EL (cell line): ENCODE results near the gene PSMD11.
"Not testable (repeated sequence)": the region's sequence is repeated elsewhere in the genome, so short reads cannot be mapped to it uniquely, and the experiment has no call there.

ENCODE experiments used
- DNase-seq: peaks from one replicate; pipeline ENCODE4 v3.0.0-alpha.2; 2016

Gene PSMD11

DNA sequence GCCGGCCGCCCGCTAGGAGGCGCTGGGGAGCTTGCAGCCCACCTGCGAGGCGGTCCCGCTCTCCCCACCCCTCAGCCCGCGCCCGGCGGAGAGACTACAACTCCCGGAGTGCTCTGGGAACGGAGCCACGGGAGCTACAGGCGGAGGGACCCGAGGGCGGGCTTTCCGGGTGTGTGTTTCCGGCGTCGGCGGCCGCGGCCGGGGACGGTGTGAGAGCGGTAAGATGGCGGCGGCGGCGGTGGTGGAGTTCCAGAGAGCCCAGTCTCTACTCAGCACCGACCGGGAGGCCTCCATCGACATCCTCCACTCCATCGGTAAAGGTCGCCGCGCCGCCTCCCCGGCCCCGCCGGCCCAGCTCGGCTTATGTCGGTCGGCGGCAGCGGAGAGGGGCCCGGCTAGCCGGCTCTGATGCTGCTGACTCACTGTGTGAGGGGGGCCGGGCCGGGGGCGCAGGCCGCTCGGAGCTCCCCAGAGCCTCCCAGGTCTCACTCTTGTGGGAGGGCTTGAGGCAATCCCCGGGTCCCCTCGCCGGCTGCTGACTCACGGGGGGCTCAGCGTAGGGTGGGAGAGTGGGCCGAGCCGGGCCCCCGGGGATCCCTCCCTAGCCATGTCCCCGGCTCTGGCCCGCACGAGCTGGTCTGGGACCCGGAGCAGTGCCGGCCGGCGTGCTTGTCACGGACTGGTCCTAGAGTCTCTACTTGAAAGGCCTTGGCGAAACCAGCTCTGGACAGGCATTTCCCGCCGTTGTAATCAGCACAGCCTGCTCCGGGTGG lies at the start of gene PSMD11:
Gene PSMD11, plus strand, starts transcription at position 210 of the 773 bp plus-strand sequence. Its CDS starts 14 bp downstream, at position 224.
- peak; percentile 98 for DNase-seq

DNA sequence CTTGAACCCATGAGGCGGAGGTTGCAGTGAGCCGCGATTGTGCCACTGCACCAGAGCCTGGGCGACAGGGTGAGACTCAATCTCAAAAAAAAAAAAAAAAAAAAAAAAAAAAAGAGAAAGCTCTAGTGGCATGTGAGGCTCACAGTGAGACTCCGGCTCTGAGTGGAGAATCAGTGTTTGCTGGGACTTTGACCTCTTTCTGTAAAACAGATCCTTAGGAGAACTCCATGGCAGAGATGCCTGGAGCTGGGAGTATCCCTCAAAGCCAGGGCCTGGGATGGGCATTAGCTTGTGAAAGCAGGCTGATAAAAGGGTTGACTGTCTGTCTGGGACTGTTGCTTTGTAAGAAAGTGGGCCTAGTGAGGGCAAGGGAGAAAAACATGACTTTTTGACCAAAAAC lies 48.0 kb upstream of the PSMD11 start:
- no peak for DNase-seq

DNA sequence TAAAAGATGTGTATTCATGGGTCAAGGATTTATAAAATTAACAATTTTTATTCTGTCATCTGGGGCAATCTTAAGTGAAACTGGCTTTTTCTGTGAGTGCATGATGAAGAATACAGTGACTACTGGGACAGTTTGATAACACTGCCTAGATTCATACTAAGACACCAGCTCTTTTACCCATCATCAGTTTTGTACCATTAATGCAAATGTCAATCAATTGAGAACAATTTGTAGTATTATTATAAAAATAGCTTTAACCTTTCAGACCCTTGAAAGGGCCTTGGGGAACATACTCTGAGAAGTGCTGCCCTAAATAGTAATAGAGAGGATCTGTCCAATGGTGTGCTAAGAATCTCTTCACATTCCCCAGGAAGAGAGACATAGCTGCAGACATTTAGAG lies 45.4 kb upstream of the PSMD11 start:
- DNase-seq = no peak

DNA sequence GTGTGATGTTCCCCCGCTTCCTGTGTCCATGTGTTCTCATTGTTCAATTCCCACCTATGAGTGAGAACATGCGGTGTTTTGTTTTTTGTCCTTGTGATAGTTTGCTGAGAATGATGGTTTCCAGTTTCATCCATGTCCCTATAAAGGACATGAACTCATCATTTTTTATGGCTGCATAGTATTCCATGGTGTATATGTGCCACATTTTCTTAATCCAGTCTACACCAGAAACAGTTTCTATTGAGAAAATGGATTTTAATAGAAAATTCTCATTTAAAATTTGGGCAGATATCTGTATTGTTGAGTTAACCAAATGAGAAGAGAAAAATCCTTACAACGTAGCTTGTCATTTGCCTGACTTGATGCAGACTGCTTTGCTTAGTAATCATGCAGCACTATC lies 34.2 kb upstream of the PSMD11 start:
- not testable (repeated sequence) for DNase-seq

DNA sequence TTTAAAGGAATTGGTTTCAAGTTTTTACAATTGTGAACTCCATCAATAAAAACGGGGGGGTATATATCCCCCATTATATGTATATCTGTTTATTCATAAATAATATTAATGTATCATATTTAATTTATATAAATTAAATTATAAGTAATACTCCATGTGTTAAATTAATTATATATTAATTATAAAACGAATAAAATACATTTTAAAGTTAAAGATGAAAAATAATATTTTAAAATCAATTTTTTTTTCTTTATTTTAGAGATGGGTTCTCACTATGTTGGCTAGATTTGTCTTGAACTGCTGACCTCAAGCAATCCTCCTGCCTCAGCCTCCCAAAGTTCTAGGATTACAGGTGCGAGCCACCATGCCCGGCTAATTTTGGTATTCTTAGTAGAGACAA lies 17.4 kb upstream of the PSMD11 start:
- DNase-seq = no peak

DNA sequence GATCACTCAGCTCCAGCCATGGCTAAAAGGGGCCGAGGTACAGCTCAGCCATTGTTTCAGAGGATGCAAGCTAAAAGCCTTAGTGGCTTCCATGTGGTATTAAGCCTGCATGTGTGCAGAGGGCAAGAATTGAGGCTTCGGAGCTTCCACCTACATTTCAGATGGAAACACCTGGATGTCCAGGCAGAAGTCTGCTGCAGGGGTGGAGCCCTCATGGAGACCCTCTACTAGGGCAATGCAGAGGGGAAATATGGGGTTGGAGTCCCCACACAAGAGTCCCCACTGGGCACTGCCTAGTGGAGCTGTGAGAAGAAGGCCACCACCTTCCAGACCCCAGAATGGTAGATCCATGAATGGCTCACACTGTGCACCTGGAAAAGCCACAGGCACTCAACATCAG lies 14.7 kb upstream of the PSMD11 start:
- no peak for DNase-seq

DNA sequence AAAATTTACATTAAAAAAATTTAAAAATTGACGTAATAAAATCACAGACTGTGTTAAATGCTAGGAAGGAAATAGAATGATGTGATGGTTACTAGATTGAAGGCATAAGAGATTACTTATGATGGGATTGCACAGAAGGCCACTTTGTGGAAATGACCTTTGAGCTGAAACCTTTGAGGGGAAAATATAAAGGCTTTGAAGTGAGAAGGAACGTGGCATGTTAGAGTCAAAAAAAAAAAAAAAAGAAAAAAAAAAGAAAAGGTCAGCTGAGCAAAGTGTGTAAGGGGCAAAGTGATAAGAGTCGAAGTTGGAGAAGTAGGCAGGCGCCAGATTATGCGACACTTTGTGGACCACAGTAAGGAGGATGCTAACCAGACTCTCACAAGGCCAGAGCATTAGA lies 3.6 kb upstream of the PSMD11 start:
- no peak for DNase-seq

DNA sequence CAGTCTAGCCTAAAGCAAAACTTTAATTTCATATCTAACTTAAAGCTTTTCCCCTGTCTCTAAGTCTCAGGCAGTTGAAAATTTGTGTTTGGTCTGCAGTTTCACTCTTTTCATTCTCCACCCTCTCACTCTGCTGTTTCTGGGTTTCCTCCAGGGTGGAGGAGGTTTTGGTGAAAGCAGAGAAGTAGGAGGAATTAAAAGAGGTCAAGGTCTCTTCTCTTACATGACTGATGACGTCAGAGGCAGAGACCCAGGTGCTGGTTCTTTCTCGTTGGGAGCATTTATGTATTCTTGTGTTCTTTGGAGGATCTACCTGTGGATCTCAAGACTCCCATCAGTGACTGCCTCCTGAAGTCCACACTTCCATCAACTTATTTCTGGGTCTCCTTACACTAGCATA lies 2.4 kb upstream of the PSMD11 start:
- no peak for DNase-seq

DNA sequence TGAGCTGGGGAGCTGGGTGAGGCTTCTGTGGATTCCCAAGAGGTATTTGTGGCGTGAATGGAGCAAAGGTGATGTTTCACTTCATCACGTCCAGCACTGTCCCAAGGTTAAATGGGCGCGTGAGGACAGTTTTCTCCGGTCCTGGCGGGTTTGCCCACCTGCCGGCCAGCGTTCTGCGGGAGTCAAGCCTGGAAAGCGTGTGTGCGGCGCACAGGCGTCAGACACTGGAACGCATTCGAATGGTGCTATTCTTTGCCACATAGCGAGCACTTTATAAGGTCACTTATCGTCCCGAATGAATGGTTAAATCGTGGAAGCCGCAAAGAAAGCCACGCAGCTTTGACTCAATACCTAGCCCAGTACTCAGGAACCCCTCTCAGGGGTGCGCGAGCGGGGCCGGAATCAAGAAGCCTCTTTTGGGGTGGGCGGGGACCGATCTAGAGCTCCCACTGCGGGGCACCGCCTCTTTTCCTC lies 446 bp upstream of the PSMD11 start:
- no peak for DNase-seq

DNA sequence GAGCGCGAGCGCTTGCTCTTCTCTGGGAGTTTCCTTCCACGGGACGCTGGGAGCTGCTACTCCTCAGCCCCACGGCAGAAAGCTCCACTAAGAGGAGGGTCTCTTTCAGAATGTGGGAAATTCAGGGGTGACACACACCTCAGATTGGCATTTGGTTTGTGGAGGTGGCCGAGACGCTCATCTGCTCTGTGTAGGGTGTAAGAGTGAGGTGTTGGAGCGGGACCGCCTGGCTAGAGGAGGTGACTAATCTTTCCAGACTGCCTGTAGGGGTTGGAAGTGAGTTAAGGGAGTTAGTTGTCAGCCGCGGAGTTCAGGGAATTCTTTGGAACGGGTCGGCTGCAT lies 735 bp downstream of the PSMD11 start:
- DNase-seq = peak; percentile 77

DNA sequence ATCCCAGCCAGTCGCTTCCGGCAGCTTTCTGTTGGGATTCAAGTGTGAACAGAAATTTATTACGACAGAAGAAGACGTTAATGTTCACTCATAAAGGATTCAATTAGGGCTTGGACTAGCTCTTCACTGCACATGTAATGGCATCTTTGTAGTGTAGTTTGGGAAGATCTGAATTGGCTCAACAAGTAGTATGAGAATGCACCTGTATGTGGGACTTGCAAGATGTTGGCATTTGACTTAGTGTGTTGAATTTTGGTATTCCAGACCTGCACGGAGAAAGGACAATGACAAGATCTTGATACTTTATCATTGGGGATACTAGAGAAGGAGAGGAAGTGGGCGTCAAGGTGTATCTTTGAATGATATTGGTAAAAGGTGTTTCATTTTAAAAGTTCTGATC lies 1.2 kb downstream of the PSMD11 start:
- no peak for DNase-seq

DNA sequence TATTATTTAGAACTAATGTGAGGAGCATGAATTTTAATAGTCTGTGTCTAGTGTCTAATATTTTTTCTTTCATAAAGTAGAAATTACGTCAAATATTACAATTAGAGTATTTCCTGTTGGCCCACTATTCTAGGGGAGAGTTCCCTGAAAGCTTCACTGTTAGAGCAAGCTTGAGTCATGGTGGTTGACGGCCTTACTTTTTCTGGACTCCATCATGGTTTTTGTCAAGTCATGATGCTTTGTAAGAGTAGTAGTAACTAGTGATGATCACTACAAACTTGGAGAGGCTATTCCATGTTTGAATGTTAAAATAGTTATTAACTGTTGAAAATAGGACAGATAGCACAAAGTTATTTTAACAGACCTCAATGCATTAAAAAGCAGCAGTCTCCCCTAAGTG lies 1.7 kb downstream of the PSMD11 start:
- DNase-seq = no peak

DNA sequence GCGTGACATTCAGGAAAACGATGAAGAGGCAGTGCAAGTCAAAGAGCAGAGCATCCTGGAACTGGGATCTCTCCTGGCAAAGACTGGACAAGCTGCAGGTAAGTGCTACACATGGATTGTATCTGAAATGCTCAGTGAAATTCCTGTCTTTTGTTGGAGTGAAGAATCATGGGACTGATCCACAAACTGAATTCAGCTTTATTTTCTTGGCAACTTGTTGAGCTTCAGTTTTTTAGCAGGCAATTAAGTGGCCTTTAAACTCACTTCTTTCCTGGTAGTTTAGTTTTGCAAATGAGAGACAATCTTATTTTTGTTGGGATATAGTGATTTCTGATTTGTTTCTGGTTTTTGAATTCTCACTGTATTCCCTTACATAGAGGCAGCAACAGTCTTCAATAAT lies 2.6 kb downstream of the PSMD11 start:
- DNase-seq = no peak

DNA sequence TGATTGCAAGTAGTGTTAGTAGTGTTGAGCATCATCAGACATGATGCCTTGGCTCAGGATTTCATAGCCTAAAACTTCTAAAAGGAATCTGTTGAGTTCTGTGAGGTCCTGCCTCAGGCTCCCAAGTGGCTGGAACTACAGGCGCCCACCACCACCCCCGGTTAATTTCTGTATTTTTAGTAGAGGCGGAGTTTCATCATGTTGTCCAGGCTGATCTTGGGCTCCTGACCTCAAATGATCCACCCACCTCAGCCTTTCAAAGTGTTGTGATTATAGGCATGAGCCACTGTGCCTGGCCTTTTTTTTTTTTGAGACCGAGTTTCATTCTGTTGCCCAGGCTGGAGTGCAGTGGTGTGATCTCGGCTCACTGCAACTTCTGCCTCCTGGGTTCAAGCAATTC lies 5.7 kb downstream of the PSMD11 start:
- DNase-seq = no peak

DNA sequence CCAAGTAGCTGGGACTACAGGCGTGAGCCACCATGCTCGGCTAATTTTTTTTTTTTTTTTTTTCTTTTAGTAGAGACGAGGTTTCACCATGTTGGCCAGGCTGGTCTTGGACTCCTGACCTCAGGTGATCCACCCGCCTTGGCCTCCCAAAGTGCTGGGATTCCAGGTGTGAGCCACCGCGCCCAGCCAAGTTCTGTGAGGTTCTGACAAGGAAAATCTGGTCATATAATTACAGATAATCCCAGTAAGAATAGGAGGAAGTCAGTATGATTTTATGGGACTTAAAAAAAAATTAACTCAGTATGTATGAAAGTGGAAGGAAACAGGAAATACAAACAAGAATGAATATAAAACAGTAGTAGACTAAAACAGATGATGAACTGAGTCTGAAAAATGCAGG lies 6.1 kb downstream of the PSMD11 start:
- DNase-seq = not testable (repeated sequence)

DNA sequence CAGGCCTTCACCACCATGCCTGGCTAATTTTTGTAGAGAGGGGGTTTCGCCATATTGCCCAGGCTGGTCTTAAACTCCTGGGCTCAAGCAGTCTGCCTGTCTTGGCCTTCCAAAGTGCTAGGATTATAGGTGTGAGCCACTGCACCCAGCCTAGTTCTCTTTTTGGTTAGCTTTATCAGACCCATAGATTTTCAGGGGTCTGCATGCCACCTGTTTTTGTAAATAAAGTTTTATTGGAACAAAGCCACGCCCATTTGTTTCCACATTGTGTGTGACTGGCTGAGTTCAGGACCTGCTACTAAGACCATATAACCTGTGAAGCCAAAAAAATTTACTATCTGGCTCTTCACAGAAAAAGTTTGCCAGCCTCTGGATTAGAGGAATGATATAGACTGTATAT lies 7.6 kb downstream of the PSMD11 start:
- DNase-seq = no peak

DNA sequence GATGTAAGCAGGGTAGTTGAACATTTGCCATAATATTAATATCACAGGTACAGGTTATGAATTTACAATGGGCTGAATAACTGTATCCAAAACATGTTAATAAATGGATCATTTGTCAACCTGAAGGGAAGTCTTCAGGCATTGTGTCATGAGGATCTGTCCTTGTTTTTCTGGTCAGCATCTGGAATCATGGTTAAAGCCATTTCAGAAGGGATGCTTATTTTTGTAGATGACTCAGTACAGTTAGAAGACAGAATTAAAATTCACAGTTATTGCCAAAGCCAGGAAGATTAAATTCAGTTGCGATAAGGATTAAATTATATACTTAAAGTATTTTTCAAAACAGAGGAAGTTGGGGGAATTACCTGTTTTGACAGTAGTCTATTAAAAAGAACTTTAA lies 8.0 kb downstream of the PSMD11 start:
- DNase-seq = no peak

DNA sequence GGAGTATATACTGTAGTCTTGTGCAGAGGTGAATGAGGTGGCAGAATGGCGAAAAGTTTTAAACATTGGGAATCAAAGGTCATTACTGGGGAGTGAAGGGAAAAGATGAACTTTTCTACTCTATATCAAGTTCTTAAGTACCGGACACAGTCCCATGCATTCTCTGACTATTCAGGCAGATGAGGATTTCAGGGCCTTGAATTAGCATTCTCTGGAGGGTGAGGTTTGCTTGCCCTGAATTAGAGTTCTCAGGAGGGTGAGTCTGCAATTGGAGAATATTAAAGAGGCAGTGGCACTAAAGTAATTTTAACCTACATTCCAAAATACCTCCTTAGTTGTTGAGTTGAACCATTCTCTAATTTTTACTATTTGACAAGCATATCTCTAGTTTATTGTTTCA lies 9.1 kb downstream of the PSMD11 start:
- DNase-seq = no peak

DNA sequence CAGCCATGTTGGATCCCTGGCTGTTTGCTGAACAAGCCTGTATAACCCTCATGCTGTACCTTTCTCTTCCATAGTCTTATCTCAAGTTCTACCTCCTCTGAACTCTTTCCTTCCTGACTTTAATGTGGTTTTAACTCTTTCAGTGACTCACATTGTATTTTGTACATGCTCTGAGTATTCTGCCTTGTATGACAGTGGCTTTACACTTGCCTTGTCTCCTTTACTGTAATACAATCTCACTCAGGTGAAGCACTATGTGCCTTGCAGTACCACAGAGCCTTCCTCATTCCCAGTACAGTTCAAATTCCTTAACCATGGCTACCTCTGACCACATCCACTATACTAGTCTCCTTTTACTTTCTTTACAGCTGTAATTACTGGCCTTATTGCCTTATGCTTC lies 14.1 kb downstream of the PSMD11 start:
- DNase-seq = no peak

DNA sequence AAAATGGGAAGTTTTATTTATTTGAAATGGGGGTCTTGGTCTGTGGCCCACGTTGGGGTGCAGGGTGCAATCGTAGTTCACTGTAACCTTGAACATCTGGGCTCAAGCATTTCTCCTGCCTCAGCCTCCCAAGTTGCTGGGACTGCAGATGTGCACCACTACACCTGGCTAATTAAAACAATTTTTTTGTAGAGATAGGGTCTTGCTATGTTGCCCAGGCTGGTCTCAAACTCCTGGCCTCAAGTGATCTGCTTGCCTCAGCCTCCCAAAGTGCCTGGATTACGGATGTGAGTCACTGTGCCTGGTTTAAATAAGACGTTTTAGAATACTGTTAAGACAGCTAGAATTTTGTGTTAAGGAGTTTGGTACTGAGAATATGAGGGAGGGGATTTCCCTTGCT lies 15.7 kb downstream of the PSMD11 start:
- DNase-seq = no peak

DNA sequence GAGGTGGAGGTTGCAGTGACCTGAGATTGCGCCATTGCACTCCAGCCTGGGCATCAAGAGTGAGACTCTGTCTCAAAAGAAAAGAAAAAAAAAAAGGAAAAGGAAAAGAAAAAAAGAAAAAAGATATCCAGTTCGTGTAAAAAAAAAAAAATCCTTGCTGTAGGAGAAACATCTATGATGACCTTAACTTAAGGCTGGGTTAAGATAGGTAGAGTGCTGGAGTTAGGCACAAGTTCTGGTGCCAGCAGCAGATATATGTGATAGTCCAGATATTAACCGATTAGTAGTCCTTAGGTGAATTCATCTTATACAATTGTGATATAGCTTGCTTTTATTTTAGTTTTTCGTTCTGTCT lies 17.2 kb downstream of the PSMD11 start:
- DNase-seq = no peak

DNA sequence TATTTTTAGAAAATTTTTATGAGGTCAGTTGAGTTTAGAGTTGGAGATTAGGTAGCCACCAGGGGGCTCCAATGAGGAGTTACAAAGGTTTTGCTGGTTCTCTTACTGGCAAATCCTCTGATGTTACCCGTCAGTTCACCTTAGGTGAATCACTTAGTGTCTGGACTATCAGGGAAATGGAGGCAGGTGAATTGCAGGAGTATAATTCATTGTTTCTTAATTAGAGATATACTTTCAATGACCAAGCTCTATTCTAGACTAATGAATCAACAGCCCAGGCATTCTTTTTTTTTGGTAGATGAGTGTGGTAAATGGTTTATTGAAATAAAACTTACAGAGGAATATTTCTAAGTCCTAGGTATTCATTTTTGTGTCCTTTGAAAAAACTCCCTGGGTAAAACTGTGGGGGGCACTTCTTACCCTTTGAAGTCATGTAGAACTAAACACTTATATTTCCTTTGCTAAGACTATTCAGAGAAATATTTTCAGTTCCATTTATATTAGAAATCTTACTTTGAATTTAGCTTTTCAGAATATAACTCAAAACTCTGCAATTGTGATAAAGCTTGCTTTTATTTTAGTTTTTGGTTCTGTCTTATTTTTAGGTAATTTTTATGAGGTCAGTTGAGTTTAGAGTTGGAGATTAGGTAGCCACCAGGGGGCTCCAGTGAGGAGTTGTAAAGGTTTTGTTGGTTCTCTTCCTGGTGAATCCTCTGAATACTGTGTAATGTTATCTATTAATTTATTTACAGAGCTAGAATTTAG lies 17.7 kb downstream of the PSMD11 start:
- peak; percentile 61 for DNase-seq

DNA sequence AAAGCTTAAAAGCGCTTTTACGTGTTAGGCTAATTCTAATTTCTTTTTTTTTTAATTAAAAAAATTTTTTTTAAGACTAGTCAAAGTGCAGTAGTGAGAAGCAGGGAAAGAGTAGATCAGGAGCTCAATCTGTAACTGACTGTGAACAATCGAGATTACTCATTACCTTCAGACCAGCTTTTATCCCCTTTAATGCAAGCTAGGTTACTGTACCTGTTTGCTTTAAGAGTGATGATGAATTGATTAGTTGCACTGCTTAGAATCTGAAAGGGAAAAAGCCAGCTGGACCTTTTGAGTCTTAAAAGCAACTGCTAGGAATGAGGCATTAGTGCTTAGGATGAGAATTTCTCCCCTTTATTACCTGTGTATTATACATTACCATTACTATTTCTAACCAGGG lies 19.0 kb downstream of the PSMD11 start:
- no peak for DNase-seq

DNA sequence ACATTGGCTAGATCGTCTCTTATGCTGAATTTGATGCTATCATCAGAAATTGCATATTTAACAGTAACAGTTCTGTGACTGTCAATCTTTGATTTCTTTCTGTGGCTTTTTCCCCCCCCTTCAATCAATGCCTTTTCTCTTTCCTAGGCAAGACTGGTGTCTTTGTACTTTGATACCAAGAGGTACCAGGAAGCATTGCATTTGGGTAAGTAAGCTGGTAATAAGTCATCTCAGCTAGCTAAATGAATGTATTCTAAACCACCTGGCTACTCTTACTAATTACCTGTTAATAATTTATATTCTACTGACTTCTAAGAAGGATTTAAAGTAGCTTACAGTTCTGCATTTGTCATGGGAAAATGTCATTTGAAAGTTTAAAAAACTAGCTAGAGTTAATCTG lies 20.1 kb downstream of the PSMD11 start:
- no peak for DNase-seq

DNA sequence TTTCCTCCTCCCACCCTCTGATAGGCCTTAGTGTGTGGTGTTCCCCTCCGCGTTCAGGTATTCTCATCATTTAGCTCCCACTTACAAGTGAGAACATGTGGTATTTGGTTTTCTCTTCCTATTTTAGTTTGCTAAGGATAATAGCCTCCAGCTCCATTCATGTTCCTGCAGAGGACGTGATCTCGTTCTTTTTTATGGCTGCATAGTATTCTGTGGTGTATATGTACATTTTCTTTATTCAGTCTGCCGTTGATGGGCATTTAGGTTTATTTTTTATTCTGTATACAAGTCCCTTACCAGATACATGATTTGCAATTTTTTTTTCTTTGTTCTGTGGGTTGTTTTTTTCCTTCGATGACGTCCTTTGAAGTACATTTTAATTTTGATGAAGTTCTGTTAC lies 23.6 kb downstream of the PSMD11 start:
- DNase-seq = no peak
